ENCODE results near the gene NME4. TPM values are rescaled to one million over a fixed set of nuclear protein-coding genes. Genes with fewer than 3 reads are reported as not detected.
"Not testable (repeated sequence)": the region's sequence is repeated elsewhere in the genome, so short reads cannot be mapped to it uniquely, and the experiment has no call there.

Gene NME4
- total RNA-seq, 1 donor from 2014 or later: 50.3 TPM

- DNase-seq (ENCODE audit: low read depth): no peak
These were observed 800 bp upstream of the NME4 start for GRCh38 chr16:396199-396598.

- DNase-seq (ENCODE audit: low read depth): peak; percentile 24
These were observed 394 bp upstream of the NME4 start for GRCh38 chr16:396605-397004.

GRCh38 chr16:397736-398332 lies 835 bp downstream of the NME4 start:
- peak; percentile 59 for DNase-seq (ENCODE audit: low read depth)

- no peak for DNase-seq (ENCODE audit: low read depth)
These were observed 1.8 kb downstream of the NME4 start for GRCh38 chr16:398561-399339.

- DNase-seq (ENCODE audit: low read depth): no peak
These were observed 2.5 kb downstream of the NME4 start for GRCh38 chr16:399340-400019.

GRCh38 chr16:400061-400591 lies 3.1 kb downstream of the NME4 start:
- DNase-seq (ENCODE audit: low read depth): no peak

GRCh38 chr16:401468-402348 lies 4.7 kb downstream of the NME4 start, which contains the start of gene DECR2:
Gene DECR2 (plus strand): TSS chr16:401885. CDS start chr16:401964, 79 bp downstream.
- DNase-seq (ENCODE audit: low read depth): peak; percentile 91

- no peak for DNase-seq (ENCODE audit: low read depth)
These were observed 8.0 kb downstream of the NME4 start for GRCh38 chr16:404971-405486.

- no peak for DNase-seq (ENCODE audit: low read depth)
These were observed 8.8 kb downstream of the NME4 start for GRCh38 chr16:405548-406506.

GRCh38 chr16:407253-407652 lies 10.3 kb downstream of the NME4 start:
- DNase-seq (ENCODE audit: low read depth): no peak

- no peak for DNase-seq (ENCODE audit: low read depth)
These were observed 13.6 kb downstream of the NME4 start for GRCh38 chr16:410516-411178.

GRCh38 chr16:411576-412265 lies 14.7 kb downstream of the NME4 start:
- DNase-seq (ENCODE audit: low read depth): no peak

- DNase-seq (ENCODE audit: low read depth): peak; percentile 61
These were observed 17.6 kb downstream of the NME4 start for GRCh38 chr16:414395-415169.

- DNase-seq (ENCODE audit: low read depth): not testable (repeated sequence)
These were observed 18.1 kb downstream of the NME4 start for GRCh38 chr16:415170-415498.

- not testable (repeated sequence) for DNase-seq (ENCODE audit: low read depth)
These were observed 25.2 kb downstream of the NME4 start for GRCh38 chr16:422179-422578.

GRCh38 chr16:424033-424622 lies 27.1 kb downstream of the NME4 start:
- peak; percentile 98 for DNase-seq (ENCODE audit: low read depth)

GRCh38 chr16:424623-425081 lies 27.7 kb downstream of the NME4 start:
- no peak for DNase-seq (ENCODE audit: low read depth)
